Measurements from ENCODE around the gene RBM47. TPM values are rescaled to one million over a fixed set of nuclear protein-coding genes. Genes with fewer than 3 reads are reported as not detected.

The RBM47 gene
- total and polyA plus RNA-seq, 10 of the 15 experiments (the other 5 are each of a cell fraction or from before 2014, with no cell fraction given) = 7.9 to 45.0 (median 28.7) TPM

DNA sequence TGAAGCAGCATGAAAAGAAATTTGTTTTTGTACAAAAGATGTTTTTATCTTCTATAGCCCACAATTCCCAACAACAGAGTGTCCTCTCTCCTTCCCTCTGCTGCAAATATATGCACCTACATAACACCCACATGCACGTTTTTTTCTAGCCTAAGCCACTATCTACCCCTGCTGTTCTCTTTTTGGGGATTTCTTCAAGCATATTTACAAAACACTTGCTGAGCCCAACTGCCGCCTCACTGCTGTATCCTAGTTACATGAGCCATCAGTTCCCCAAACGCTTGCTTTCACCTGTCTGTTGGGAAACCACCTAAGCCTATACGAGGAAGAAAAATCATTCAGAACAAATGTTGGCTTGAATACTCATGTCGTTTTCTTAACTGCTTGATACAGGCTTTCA, 167.3 kb downstream of the RBM47 start (continued):
- TF ChIP-seq, protein P1, sequence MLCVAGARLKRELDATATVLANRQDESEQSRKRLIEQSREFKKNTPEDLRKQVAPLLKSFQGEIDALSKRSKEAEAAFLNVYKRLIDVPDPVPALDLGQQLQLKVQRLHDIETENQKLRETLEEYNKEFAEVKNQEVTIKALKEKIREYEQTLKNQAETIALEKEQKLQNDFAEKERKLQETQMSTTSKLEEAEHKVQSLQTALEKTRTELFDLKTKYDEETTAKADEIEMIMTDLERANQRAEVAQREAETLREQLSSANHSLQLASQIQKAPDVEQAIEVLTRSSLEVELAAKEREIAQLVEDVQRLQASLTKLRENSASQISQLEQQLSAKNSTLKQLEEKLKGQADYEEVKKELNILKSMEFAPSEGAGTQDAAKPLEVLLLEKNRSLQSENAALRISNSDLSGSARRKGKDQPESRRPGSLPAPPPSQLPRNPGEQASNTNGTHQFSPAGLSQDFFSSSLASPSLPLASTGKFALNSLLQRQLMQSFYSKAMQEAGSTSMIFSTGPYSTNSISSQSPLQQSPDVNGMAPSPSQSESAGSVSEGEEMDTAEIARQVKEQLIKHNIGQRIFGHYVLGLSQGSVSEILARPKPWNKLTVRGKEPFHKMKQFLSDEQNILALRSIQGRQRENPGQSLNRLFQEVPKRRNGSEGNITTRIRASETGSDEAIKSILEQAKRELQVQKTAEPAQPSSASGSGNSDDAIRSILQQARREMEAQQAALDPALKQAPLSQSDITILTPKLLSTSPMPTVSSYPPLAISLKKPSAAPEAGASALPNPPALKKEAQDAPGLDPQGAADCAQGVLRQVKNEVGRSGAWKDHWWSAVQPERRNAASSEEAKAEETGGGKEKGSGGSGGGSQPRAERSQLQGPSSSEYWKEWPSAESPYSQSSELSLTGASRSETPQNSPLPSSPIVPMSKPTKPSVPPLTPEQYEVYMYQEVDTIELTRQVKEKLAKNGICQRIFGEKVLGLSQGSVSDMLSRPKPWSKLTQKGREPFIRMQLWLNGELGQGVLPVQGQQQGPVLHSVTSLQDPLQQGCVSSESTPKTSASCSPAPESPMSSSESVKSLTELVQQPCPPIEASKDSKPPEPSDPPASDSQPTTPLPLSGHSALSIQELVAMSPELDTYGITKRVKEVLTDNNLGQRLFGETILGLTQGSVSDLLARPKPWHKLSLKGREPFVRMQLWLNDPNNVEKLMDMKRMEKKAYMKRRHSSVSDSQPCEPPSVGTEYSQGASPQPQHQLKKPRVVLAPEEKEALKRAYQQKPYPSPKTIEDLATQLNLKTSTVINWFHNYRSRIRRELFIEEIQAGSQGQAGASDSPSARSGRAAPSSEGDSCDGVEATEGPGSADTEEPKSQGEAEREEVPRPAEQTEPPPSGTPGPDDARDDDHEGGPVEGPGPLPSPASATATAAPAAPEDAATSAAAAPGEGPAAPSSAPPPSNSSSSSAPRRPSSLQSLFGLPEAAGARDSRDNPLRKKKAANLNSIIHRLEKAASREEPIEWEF (IDR thresholded peaks at IDR 0.05; ENCODE audit: insufficient replicate concordance, low read depth, low read length) = no peak
- TF ChIP-seq STAT3 (IDR thresholded peaks at IDR 0.05; ENCODE audit: low read depth, low read length) = no peak
- TF ChIP-seq HDAC2 (IDR thresholded peaks at IDR 0.05) = no peak
- TF ChIP-seq JUND (IDR thresholded peaks at IDR 0.05; ENCODE audit: low read depth, low read length) = no peak
- TF ChIP-seq, protein P2, sequence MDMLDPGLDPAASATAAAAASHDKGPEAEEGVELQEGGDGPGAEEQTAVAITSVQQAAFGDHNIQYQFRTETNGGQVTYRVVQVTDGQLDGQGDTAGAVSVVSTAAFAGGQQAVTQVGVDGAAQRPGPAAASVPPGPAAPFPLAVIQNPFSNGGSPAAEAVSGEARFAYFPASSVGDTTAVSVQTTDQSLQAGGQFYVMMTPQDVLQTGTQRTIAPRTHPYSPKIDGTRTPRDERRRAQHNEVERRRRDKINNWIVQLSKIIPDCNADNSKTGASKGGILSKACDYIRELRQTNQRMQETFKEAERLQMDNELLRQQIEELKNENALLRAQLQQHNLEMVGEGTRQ (IDR thresholded peaks at IDR 0.05; ENCODE audit: borderline replicate concordance, low read depth, low read length) = no peak
- no peak for TF ChIP-seq RCOR1 (conservative IDR thresholded peaks at IDR 0.05; ENCODE audit: low read depth, low read length)
- no peak for TF ChIP-seq TCF3 (IDR thresholded peaks at IDR 0.05; ENCODE audit: borderline replicate concordance, insufficient read depth, low read depth, low read length)
- TF ChIP-seq PML (IDR thresholded peaks at IDR 0.05; ENCODE audit: low read length) = no peak
- TF ChIP-seq MEF2B (IDR thresholded peaks at IDR 0.05; ENCODE audit: partially characterized antibody, poor library complexity, severe bottlenecking) = no peak
- TF ChIP-seq KDM1A (IDR thresholded peaks at IDR 0.05; ENCODE audit: borderline replicate concordance) = no peak
- no peak for TF ChIP-seq ZBED1 (IDR thresholded peaks at IDR 0.05; ENCODE audit: borderline replicate concordance)
- TF ChIP-seq CHD2 (IDR thresholded peaks at IDR 0.05; ENCODE audit: borderline replicate concordance, low read depth, low read length) = no peak
- TF ChIP-seq ATF7 (IDR thresholded peaks at IDR 0.05; ENCODE audit: low read depth) = peak; percentile 66
- TF ChIP-seq CHD1 (IDR thresholded peaks at IDR 0.05; ENCODE audit: low read depth, low read length) = no peak
- TF ChIP-seq GABPA (IDR thresholded peaks at IDR 0.05; ENCODE audit: low read depth) = no peak
- no peak for TF ChIP-seq BRCA1 (IDR thresholded peaks at IDR 0.05; ENCODE audit: low read depth, low read length)
- no peak for TF ChIP-seq MTA2 (IDR thresholded peaks at IDR 0.05; ENCODE audit: low read depth)
- no peak for TF ChIP-seq KLF5 (IDR thresholded peaks at IDR 0.05; ENCODE audit: partially characterized antibody)
- no peak for TF ChIP-seq ASH2L (IDR thresholded peaks at IDR 0.05; ENCODE audit: borderline replicate concordance, low read depth)
- TF ChIP-seq, protein P3, sequence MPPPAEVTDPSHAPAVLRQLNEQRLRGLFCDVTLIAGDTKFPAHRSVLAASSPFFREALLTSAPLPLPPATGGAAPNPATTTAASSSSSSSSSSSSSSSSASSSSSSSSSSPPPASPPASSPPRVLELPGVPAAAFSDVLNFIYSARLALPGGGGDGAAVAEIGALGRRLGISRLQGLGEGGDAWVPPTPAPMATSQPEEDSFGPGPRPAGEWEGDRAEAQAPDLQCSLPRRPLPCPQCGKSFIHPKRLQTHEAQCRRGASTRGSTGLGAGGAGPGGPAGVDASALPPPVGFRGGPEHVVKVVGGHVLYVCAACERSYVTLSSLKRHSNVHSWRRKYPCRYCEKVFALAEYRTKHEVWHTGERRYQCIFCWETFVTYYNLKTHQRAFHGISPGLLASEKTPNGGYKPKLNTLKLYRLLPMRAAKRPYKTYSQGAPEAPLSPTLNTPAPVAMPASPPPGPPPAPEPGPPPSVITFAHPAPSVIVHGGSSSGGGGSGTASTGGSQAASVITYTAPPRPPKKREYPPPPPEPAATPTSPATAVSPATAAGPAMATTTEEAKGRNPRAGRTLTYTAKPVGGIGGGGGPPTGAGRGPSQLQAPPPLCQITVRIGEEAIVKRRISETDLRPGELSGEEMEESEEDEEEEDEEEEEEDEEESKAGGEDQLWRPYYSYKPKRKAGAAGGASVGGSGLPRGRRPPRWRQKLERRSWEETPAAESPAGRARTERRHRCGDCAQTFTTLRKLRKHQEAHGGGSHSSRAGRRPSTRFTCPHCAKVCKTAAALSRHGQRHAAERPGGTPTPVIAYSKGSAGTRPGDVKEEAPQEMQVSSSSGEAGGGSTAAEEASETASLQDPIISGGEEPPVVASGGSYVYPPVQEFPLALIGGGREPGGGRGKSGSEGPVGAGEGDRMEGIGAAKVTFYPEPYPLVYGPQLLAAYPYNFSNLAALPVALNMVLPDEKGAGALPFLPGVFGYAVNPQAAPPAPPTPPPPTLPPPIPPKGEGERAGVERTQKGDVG (CRISPR knock-in tag; IDR thresholded peaks at IDR 0.05) = no peak
- 0 out of 2 replicates have a peak, but pooled peaks have one; percentile 24 for TF ChIP-seq TBL1XR1 (IDR thresholded peaks at IDR 0.05; ENCODE audit: low read depth, low read length)
- no peak for TF ChIP-seq TCF7 (IDR thresholded peaks at IDR 0.05; ENCODE audit: borderline replicate concordance)
- no peak for TF ChIP-seq TAF1 (IDR thresholded peaks at IDR 0.05; ENCODE audit: borderline replicate concordance, low read depth, low read length)
- no peak for TF ChIP-seq ZNF24 (IDR thresholded peaks at IDR 0.05)
- TF ChIP-seq CBX5 (IDR thresholded peaks at IDR 0.05; ENCODE audit: low read depth) = 0 out of 2 replicates have a peak, but pooled peaks have one; percentile 51

All from GM12878 (cell line).